HG03159 (cell line): Measurements from ENCODE around the gene JAKMIP1.
"Not testable (repeated sequence)": the region's sequence is repeated elsewhere in the genome, so short reads cannot be mapped to it uniquely, and the experiment has no call there.

Experiments
- ATAC-seq: cut with Tn5 transposase; IDR thresholded peaks from one replicate; pipeline ENCODE4 v1.9.1; 2021; ENCODE audit warnings: mild to moderate bottlenecking, moderate library complexity; ENCODE audit not compliant: unreplicated experiment

JAKMIP1 gene

GRCh38 chr4:6150046-6150735, 50.2 kb downstream of the JAKMIP1 start:
- ATAC-seq = no peak

- no peak for ATAC-seq
Measured at GRCh38 chr4:6148506-6149205, 51.7 kb downstream of the JAKMIP1 start.

- no peak for ATAC-seq
Measured at GRCh38 chr4:6147441-6147840, 52.9 kb downstream of the JAKMIP1 start.

GRCh38 chr4:6143603-6144181, 56.7 kb downstream of the JAKMIP1 start:
- ATAC-seq = no peak

- ATAC-seq = no peak
Measured at GRCh38 chr4:6142935-6143602, 57.3 kb downstream of the JAKMIP1 start.

GRCh38 chr4:6142511-6142910, 57.8 kb downstream of the JAKMIP1 start:
- no peak for ATAC-seq

GRCh38 chr4:6141554-6141953, 58.8 kb downstream of the JAKMIP1 start:
- no peak for ATAC-seq

- not testable (repeated sequence) for ATAC-seq
Measured at GRCh38 chr4:6141021-6141420, 59.3 kb downstream of the JAKMIP1 start.

GRCh38 chr4:6137747-6138135, 62.6 kb downstream of the JAKMIP1 start:
- no peak for ATAC-seq

GRCh38 chr4:6137027-6137746, 63.2 kb downstream of the JAKMIP1 start:
- no peak for ATAC-seq

- ATAC-seq = peak; percentile 78
Measured at GRCh38 chr4:6134612-6135220, 65.6 kb downstream of the JAKMIP1 start.

GRCh38 chr4:6132716-6133115, 67.6 kb downstream of the JAKMIP1 start:
- ATAC-seq = no peak

- no peak for ATAC-seq
Measured at GRCh38 chr4:6128221-6128850, 72.0 kb downstream of the JAKMIP1 start.

- ATAC-seq = no peak
Measured at GRCh38 chr4:6126971-6127745, 73.2 kb downstream of the JAKMIP1 start.

GRCh38 chr4:6125103-6125651, 75.2 kb downstream of the JAKMIP1 start:
- no peak for ATAC-seq

GRCh38 chr4:6124386-6125102, 75.8 kb downstream of the JAKMIP1 start:
- ATAC-seq = no peak

GRCh38 chr4:6123976-6124375, 76.4 kb downstream of the JAKMIP1 start:
- no peak for ATAC-seq

- no peak for ATAC-seq
Measured at GRCh38 chr4:6123541-6123940, 76.8 kb downstream of the JAKMIP1 start.
